ENCODE results near the gene HBB. TPM values are rescaled to one million over a fixed set of nuclear protein-coding genes. Genes with fewer than 3 reads are reported as not detected.

The HBB gene
- total and polyA plus RNA-seq, 2 of the 4 experiments (the other 2 are of a cell fraction): 0.24 TPM; not detected in 1

GRCh38 chr11:5230266-5230665, 3.4 kb upstream of the HBB start:
- TF ChIP-seq RCOR1 (IDR thresholded peaks at IDR 0.05; ENCODE audit: insufficient replicate concordance, low read length) (no peak), RAD21 (IDR thresholded peaks at IDR 0.05; ENCODE audit: low read length) (no peak), BHLHE40 (IDR thresholded peaks at IDR 0.05; ENCODE audit: low read depth, low read length) (no peak), RFX5 (IDR thresholded peaks at IDR 0.05; ENCODE audit: low read depth, low read length) (no peak), CTCF (conservative IDR thresholded peaks at IDR 0.05; ENCODE audit: low read depth, low read length) (no peak), FOS (IDR thresholded peaks at IDR 0.05; ENCODE audit: low read depth, low read length) (no peak), SMC3 (IDR thresholded peaks at IDR 0.05; ENCODE audit: low read depth, low read length) (no peak), ELK1 (IDR thresholded peaks at IDR 0.05; ENCODE audit: borderline replicate concordance, low read depth, low read length) (no peak), POLR2A (IDR thresholded peaks at IDR 0.05; ENCODE audit: low read depth, low read length) (no peak), CHD1 (IDR thresholded peaks at IDR 0.05; ENCODE audit: low read depth, low read length) (no peak), MAZ (IDR thresholded peaks at IDR 0.05; ENCODE audit: borderline replicate concordance, low read depth, low read length) (no peak), USF2 (IDR thresholded peaks at IDR 0.05; ENCODE audit: low read depth, low read length) (no peak), CEBPB (IDR thresholded peaks at IDR 0.05; ENCODE audit: low read depth, low read length) (no peak), MAFK (IDR thresholded peaks at IDR 0.05; ENCODE audit: low read depth, low read length) (no peak), MXI1 (IDR thresholded peaks at IDR 0.05; ENCODE audit: borderline replicate concordance, low read depth, low read length) (no peak), NFE2L2 (IDR thresholded peaks at IDR 0.05; ENCODE audit: low read depth, low read length) (no peak)
- H3K9me1 ChIP-seq (ENCODE audit: insufficient read depth, low read length): peaks cover 6% of the 10 kb centered on the region; the same call in 1 of the 2 replicates
- dilution Hi-C loops (cut with HindIII; ENCODE audit: low sequenced_read_pairs, unreplicated experiment) (no loop called here), in situ Hi-C loops (cut with MboI; ENCODE audit: low sequenced_read_pairs) (no loop called here), intact Hi-C loops (cut with micrococcal nuclease) (no loop called here)
- H3K4ac ChIP-seq (ENCODE audit: low read depth, low read length): no peak overlapping the region
- no peak overlapping the region for H3K14ac ChIP-seq (replicated peaks; ENCODE audit: low read depth, low read length)
- H2BK5ac ChIP-seq (ENCODE audit: low read depth, low read length, poor library complexity, severe bottlenecking): peak overlapping the region; percentile 29
- no peak overlapping the region for H2BK20ac ChIP-seq (ENCODE audit: low read depth, low read length)
- H3K9ac ChIP-seq (ENCODE audit: low read depth, low read length): no peak overlapping the region
- no peak overlapping the region for H4K5ac ChIP-seq (ENCODE audit: low read depth, low read length)
- H3K4me2 ChIP-seq (ENCODE audit: low read depth, low read length): no peak overlapping the region
- no peak overlapping the region for H2AK9ac ChIP-seq (replicated peaks; ENCODE audit: low read depth, low read length, poor library complexity)
- H3K23ac ChIP-seq (ENCODE audit: low read depth, low read length): no peak overlapping the region
- no peak overlapping the region for H4K8ac ChIP-seq (ENCODE audit: low read depth in 2 of 2, low read length in 2 of 2)
- ATAC-seq (ENCODE audit: low read depth) (no peak), DNase-seq (no peak)
- no peak overlapping the region for H4K91ac ChIP-seq (ENCODE audit: insufficient read depth, low read depth, low read length)
- no peak overlapping the region for H3K4me3 ChIP-seq (ENCODE audit: insufficient read depth, low read depth, low read length)
- ChIA-PET POLR2A (ENCODE audit: unreplicated experiment) (no interaction called here), CTCF (no interaction called here)
- no peak overlapping the region for H2BK15ac ChIP-seq (ENCODE audit: low read depth, low read length)
- no peak overlapping the region for H3K18ac ChIP-seq (ENCODE audit: low read depth, low read length)
- no peak overlapping the region for H2AK5ac ChIP-seq (ENCODE audit: low read depth, low read length)
- no peak overlapping the region for H3K27ac ChIP-seq (ENCODE audit: insufficient read depth, low read length)
- BruUV-seq (replicated peaks): no TSS peak
- no CpG with 5 or more reads among the region's 1 CpG for WGBS, 2 experiments (ENCODE audit: extremely low coverage in 2 of 2, insufficient read length in 1 of 2)
- H3K56ac ChIP-seq (ENCODE audit: extremely low read depth, insufficient read depth, low read length): no peak overlapping the region
- H3K4me1 ChIP-seq (ENCODE audit: control insufficient read depth, insufficient read depth, low read length): peaks cover 3% of the 10 kb centered on the region
- no peaks in the 10 kb centered on the region for H3K79me1 ChIP-seq (ENCODE audit: low read depth in 1 of 2, low read length in 2 of 2)
- H3K9me3 ChIP-seq (ENCODE audit: control insufficient read depth, insufficient read depth, low read length): no peaks in the 10 kb centered on the region
- H3K36me3 ChIP-seq (ENCODE audit: control insufficient read depth, insufficient read depth, low read length): no peaks in the 10 kb centered on the region
- H4K20me1 ChIP-seq (ENCODE audit: insufficient read depth, low read length): no peaks in the 10 kb centered on the region
- H2AFZ ChIP-seq (replicated peaks; ENCODE audit: low read length, poor library complexity): no peak overlapping the region
- H3K27me3 ChIP-seq (ENCODE audit: control insufficient read depth, insufficient read depth, low read length): no peaks in the 10 kb centered on the region
- H2BK120ac ChIP-seq (ENCODE audit: low read depth, low read length): no peak overlapping the region
